ENCODE measurements around the gene PPFIA4.

PPFIA4 gene

DNA sequence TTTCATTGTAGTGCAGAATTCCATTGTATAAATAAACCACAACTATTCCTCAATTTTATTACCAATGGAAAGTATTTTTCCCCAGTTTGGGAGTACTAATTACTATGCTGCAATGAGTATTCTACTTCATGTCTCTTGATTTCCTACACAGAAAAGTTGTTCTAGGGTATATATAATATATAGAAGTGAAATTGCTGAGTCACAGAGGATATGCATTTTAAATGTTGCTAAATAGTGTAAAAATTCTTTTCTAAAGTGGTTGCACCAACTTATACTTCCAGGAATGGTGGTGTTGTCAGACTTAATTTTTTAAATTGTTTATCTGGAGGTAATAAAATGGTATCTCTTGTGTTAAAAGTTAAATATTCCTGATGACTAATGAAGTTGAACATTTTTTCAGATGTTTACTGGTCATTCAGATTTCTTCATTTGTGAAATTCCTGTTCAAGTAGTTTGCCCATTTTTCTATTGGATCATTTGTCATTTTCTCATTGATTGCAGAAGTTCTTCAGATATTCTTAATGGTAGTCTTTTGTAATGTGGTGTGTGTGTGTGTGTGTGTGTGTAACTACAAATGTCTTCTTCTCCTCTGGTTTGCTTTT, 78.6 kb downstream of the PPFIA4 start:
- no peak for DNase-seq

DNA sequence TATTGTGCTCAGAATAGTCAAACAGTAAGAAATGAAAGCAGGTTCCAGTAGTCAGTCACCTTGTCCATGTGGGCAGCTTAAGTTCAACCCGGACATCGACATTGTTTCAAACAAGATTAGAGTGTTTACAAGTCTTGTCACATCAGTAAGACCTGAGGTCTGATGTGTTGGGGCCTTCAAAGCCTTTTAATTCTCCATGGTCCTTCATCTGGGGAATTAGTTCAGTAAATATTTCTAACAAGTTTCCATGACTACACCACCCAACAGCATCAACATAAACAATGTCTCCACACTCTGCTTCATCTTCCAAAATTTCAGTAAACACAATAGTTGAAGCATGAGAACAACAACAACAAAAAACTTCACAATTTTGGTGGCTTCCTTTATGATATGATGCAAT, 86.2 kb downstream of the PPFIA4 start:
- DNase-seq, result no peak

DNA sequence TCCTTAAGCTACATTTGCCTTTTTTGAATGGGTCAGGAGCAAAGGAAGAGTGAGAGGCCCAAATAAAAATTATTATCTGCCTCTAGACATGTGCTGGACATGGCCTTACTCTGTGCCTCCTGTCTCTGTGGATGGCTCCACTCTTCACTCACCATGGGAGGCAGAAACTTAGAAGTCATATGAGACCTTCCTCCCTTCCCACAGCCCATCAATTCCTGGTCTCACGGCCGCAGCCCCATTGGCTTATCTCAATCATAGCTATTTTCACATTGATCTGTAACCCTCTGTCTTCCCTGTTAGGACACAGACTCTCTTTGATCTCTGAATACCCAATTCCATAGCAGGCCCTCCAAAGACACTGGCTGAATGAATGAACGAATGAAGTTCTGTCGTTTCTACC, 87.0 kb downstream of the PPFIA4 start:
- DNase-seq, result no peak

DNA sequence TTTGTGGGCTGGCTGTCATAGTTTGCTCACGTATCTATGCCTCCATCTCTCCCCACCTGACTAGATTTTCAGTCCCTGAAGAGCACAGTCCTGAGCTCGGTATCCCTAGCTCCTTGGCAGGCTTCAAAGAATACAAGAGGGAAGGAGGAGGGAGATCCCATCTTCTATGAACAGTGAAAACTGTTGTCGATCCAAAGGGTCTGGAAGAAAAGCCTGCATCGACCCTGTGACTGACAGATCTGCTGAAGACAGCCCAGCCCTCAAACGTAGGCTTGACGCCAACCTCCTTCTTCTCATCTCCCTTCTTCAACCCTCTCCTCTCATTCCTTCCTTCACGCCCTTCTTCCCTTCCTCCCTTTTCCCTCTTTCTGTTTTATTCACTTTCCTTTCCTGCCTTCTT, 87.9 kb downstream of the PPFIA4 start:
- no peak for DNase-seq

DNA sequence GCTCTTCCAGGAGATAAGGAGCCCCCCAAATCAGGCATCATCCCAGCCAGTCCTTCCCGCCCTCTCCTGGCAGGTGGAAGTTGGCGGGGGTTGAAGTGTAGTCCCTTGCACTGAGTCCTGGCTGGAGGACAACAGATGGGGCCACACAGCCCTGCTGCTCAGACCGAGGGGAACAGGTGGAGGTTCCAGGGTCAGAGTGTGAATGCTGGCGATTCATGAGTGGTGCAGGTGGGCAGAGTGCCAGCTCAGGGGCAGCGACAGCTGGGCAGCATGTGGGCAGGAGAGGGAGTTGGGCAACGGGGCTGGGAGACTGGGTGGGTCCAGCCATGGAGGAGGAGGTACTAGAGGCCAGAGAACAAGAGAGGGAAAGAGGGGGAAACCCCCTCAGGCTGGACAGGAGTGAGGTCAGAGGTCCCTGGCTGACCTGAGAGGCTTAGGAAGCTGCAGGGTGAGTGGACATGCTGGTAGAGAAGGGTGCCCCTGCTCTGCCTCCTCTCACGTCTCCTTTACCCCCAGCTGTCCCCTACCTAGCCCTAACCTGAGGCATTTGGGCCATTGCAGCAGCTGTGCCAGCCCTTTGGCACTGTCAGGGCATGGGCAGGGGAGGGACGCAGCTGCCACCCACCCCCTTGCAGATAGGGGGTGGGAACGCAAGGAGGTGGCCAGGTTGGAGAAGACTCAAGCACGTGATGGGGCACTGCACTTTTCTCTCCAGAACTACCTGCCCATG, 90.0 kb downstream of the PPFIA4 start:
- no peak for DNase-seq

DNA sequence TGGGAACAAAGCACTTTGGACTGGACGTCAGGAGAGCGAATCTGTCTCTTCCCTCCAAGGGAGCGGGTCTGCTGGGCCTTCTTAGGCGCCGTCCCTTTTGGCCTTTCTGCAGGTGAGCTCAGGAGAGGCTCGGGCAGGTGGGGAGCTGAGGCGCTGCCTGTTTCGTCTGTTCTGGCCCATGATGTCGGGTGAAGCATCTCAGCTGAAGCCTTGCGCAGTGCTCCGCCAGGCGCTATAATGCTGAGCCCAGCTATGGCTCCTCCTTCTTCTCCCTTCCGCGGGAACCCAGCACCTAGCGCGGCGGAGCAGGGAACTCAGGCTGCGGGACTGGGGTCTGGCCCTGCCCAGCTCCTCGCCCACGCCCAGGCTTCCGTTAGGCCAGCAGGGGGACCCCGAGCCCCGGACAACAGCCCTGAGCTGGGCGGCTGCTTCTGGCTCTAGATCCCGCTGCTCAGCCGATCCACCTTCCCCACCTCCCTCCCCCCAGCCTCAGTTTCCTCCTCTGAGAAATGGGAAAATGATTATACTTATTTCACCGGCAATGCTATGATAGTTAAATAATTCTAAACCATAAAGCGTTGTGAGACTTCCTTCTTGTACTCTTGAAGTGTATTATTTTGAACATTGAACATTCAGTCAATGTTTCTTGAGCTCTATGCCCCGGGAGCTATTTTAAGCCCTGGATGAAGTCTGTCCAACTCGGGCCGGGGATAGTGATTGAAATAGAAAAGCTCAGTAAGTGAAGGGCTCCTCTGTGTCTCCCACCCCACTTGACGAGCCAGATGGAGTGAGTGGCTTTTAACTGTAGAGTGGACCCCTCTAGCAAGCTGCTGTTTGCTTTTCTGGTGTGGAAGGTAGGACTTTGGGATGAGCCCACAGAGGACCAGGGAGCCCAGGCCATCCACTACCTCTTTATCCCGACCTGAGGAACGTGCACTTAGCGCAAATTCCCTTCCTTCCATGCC, 91.6 kb downstream of the PPFIA4 start:
- peak; percentile 4 for DNase-seq

DNA sequence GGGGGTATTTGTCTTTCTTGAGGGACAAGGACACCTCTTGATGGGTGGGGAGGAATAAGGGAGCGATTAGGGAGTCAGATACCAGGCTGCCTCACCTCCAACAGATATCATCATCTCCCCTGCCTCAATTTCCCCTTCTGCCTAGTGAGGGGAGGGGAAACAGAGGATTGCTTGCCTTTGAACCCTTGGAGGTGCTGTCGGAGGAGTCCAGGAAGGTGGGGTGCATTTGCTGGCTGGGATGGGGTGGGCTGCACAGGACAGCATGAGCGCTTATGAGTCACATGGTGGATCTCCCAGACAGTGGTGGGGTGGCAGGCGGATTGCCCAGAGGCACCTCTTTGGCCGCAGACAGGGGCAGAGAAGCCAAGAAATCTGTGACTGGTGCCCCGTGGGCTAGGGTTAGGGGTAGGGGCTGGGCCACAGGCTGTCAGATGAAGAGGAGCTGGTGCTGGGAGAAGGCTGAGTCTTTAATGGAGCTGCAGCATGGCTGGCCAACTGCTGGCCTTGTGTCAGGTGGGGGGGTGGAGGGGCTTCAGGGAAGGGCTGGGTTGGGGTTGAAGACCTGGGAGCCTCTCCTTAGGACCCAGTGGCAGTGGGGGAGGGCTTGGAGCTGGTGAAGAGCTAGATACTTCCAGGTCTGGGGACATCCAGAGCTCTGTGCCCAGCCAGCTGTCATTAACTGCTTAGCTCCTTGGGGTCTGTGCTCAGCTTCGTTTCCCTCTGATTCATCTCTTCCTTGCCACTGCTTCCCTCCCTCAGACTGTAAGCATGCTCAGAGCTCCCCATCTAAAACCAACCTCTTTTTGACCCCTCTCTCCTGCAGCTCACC, 94.2 kb downstream of the PPFIA4 start:
- DNase-seq, result no peak

DNA sequence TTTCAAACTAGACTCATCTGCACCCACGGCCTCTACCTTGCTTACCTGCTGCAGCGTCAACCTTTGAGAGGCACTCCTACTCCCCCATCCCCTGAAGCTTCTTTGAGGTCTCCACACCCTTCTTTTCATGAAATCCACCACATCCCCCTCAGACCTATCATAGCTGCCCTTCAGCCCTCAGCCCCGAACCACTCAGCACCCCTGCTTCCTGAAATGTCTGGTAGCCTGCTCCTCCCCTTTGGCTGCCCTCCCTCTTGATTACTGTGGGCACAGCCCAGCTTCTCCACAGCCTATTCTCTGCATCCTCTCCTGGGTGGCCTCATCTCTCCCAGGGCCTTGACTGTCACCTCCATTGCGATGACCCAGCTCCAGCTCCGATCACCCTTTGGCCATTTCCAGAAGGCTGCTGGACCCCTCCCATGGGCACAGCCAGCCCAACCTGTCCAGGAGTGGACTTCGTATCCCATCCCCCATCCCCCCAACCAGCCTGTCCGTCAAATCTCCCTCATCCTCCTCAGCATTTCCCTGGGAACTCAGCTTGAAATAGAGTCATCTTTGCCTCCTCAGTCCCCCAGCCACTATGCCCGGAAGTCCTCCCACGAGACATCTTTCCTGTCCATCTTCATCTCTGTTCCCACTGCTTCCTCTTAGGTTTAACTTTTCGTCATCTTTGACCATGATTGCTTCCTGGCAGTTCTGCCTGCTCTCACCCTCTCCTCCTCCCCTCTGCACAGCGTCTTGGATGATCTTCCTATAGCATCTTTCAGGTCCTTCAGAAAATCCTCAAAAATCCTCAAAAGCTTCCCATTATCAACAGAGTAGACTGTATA, 95.1 kb downstream of the PPFIA4 start:
- DNase-seq, result no peak

DNA sequence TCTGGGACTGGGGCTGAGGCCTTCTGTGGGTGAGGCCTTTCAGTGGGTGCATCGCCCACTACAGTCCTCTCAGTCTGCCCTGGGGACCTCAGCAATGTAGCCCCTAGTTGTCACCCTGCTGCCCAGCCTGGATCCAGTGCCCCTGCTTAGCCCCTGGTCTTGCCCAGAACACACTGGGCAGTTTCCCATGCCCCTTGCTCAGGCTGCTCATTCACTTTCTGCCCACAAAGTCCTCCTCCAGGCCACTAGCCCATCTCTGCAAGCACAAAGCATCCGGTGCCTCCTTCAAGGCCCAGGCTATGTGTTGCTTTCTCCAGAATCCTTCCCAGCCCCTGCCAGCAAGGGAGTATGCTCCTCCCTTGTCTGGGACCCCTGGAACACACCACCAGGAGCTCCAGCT, 95.9 kb downstream of the PPFIA4 start:
- DNase-seq, result no peak

DNA sequence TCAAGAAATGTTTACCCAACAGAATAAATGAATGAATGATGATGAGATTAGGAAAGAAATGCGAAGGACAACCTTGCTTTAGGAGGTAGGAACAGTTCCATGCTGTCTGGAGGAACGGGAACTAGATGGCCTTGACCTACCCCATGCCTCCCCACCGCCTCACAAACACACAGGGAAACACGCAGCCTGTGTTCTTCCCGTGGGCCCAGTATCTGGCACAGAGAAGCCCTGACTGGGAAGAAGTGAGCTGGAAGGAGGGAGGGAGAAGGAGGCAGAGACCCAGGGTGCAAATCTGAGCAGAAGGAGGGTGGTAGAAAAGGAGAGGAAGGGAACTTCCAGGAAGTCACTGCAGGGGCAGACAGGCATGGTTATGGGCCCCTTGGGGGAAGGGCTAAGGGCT, 97.7 kb downstream of the PPFIA4 start:
- DNase-seq, result no peak

DNA sequence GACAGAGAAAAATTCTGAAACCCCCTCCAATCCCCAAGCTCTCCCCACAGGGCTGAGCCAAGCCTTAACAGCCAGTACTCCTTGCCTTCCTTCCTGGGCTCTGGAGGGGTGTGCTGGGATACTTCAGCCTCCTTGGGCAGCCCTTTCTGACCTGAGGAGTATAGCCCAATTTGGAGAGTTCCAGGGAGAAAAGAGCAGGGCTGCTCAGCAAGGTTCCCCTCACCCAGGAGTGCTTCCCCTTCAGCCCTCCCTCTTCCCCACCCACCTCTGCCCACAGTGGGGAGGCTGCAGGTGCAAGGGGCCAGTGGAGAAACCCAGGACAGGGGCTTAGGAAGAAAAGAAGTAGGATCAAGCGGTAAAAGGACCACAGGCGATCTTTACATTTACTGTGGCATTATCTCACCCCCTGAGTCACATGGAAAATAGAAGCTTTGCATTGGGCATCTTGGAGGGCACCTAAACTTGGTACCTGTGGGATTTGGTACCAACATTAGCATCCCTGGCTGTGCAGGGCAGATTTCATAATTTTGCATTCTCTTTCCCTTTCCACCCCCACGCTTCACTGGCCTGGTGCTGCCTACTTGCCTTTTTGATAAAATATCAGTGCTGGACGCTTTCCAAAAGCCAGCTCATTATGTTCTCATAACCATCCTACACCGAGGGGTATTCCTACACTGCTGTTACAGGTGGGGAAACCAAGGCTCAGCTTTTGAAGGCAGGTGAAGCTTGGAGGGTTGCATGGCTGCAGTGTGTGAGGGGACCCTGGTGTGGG, 98.4 kb downstream of the PPFIA4 start:
- DNase-seq, result no peak

DNA sequence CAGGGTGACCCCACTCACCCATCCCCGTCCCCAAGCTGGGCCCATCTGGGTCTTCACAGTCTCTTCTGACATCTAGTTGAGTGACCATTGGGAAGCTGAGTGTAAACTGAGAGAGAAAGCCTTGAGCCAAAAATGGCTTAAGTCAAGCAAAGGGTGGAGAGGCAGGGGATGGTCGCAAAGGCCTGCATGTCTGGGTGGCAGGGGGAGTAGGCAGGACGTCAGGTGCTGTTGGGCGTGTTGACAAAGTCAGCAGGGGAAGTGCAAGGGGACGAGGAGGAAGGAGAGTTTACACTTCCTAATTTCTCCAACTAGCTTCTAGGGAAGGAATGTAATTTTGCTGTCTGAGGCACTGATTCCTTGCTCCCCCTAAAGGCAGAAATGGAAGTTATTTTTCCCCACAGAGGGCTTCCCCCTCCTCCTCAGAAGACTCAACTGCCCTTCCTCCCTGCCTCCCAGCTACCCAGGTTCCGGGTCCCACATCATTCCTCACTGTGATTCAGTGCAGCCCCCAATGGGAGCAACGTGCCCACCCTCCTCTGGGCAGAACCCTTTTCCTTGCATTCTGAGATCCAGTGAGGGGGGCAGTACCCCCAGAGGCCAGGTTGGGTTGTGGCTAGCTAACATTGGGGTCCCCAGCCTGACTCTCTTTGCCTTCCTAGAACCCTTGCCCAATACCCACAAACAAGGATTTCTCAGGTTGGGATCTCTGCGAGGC, 100.0 kb downstream of the PPFIA4 start:
- DNase-seq, result no peak

DNA sequence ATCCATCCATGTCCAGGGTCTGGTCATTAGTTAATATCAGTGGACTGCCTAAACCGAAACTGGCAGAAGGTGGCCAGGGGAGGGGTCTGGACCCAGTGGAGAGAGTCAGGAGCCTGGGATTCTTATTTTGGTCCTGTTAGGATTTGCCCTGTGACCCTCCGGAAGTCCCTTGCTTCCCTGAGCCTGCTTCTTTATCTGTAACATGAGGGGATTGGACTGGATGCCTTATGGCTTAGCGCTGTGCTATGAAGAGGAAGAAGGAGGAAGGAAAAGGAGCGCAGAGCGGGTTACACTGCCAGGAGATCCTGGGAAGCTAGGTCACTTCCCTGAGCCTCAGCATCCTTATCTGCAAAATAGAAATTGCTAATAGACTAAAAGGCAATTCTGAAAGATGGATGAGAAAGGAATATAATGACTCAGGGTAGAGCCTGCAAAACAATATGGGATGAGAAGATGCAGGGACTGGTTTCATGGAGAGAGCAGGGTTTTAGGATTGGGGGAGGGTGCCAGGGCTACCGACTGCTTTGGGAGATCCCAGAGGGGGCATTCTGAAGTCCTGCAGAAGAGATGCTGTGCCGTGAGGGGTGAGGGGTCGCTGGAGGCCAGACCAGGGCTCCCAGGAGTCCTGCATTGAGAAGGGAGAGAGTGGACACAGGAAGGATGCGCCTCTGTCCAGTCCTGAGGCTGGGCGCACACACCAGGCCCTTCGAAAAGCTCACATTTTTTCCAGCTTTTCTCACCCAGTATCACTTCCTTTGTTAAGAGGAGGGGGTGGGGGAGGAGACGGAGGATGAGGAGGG, 100.8 kb downstream of the PPFIA4 start:
- DNase-seq, result no peak

DNA sequence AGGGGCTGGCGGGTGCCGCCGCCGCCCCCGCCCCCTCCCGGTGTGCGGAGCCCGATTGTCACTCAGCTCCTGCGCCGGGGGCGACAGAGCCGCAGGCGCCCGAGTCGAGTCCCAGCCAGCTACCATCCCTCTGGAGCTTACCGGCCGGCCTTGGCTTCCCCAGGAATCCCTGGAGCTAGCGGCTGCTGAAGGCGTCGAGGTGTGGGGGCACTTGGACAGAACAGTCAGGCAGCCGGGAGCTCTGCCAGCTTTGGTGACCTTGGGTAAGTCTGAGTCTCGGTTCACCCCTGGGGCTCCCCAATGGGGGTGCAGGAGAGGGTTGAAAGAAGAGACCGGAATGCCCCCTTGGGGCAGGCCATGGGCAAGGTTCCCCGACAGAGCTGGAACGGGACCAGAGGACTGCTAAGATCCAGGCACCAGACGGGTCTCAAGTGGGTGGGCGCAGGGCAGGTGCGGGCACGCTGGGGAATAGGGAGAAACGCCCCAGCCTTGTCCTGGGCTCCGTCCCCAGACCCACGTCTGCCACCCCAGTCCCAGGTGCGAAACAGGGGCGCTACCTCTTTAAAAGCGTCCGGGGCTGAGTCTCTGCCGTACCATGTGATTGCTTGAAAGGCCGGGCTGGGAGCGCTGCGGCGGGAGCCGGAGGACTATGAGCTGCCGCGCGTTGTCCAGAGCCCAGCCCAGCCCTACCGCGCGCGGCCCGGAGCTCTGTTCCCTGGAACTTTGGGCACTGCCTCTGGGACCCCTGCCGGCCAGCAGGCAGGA, 101.6 kb downstream of the PPFIA4 start, which contains the start of gene ADORA1:
TSS of gene ADORA1 (plus strand) at position 61 of the 765 bp plus-strand sequence. CDS start 1,116 bp downstream, outside the sequence.
- no peak for DNase-seq

DNA sequence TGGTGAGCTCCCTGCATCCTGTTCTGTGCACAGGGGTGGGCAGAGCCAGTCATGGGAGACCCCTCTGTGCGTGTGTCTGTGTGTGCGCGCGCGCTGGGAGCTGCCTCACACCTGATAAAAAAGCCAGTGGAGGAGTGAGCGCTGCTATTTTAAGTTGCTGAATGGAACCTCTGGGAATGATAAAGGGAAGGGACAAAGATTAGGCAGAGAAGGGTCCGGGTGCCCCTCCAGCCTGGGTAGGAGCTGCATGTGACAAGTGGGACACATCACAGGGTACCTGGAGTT, 102.1 kb downstream of the PPFIA4 start:
- no peak for DNase-seq

Measured in T-helper 9 cell (primary cell).